IMR-90 (cell line): ENCODE results near the gene NSD2. TPM values are rescaled to one million over a fixed set of nuclear protein-coding genes. Genes with fewer than 3 reads are reported as not detected.

Experiments used
- ATAC-seq: fragments of 200-7000 bp; cut with Tn5 transposase; 2 replicates; pipeline ENCODE4 v1.9.1; 2020; ENCODE audit warnings: low read depth, mild to moderate bottlenecking, moderate library complexity
- BruUV-seq: library from RNA; stranded (reverse); fragments of 400-500 nt; replicated peaks from 2 replicates; lab custom pipeline; 2021; lab: Mats Ljungman, UMichigan
- CTCF ChIA-PET: fragments of 300-600 bp; formaldehyde crosslinking; extraction: SDS; loops from one replicate; lab custom pipeline; 2021; ENCODE audit warnings: antibody characterized with exemption; lab: Yijun Ruan, JAX
- POLR2A ChIA-PET: fragments of 300-600 bp; sonication (Branson Sonifier 250); formaldehyde crosslinking; loops from one replicate; lab custom pipeline; 2022; ENCODE audit warnings: antibody characterized with exemption; ENCODE audit not compliant: unreplicated experiment; lab: Charles Lee
- DNase-seq: peaks from one replicate; pipeline ENCODE4 v3.0.0; 2013
- H2AFZ ChIP-seq: replicated peaks from 2 replicates; pipeline ENCODE3; 2013; ENCODE audit warnings: low read length, mild to moderate bottlenecking; ENCODE audit not compliant: poor library complexity
- H2AK5ac ChIP-seq: 2 replicates; pipeline ENCODE4 v1.6.1; 2013; ENCODE audit warnings: low read depth, low read length, inconsistent platforms
- H2AK9ac ChIP-seq: replicated peaks from 2 replicates; pipeline ENCODE3; 2013; ENCODE audit warnings: mild to moderate bottlenecking, low read depth, low read length, moderate library complexity; ENCODE audit not compliant: poor library complexity
- H2BK120ac ChIP-seq: 2 replicates; pipeline ENCODE4 v1.6.1; 2013; ENCODE audit warnings: low read depth, low read length, inconsistent platforms
- H2BK15ac ChIP-seq: 3 replicates; pipeline ENCODE4 v1.6.1; 2013; ENCODE audit warnings: low read depth, low read length, inconsistent platforms
- H2BK20ac ChIP-seq: 2 replicates; pipeline ENCODE4 v1.6.1; 2013; ENCODE audit warnings: low read depth, mild to moderate bottlenecking, inconsistent platforms, low read length, moderate library complexity
- H2BK5ac ChIP-seq: 2 replicates; pipeline ENCODE4 v1.6.1; 2013; ENCODE audit warnings: mild to moderate bottlenecking, low read depth, low read length, inconsistent platforms; ENCODE audit not compliant: poor library complexity, severe bottlenecking
- H3K14ac ChIP-seq: replicated peaks from 2 replicates; pipeline ENCODE4 v1.6.1; 2013; ENCODE audit warnings: low read depth, low read length, inconsistent platforms
- H3K18ac ChIP-seq: 2 replicates; pipeline ENCODE4 v1.6.1; 2013; ENCODE audit warnings: low read depth, low read length, control low read depth
- H3K23ac ChIP-seq: 2 replicates; pipeline ENCODE4 v1.6.1; 2013; ENCODE audit warnings: low read depth, low read length, inconsistent platforms
- H3K27ac ChIP-seq: 2 replicates; pipeline ENCODE4 v1.5.1; 2013; ENCODE audit warnings: mild to moderate bottlenecking, control low read depth, low read length; ENCODE audit not compliant: insufficient read depth
- H3K27me3 ChIP-seq: 2 replicates; pipeline ENCODE4 v1.6.1; 2013; ENCODE audit warnings: low read length; ENCODE audit not compliant: control insufficient read depth, insufficient read depth
- H3K36me3 ChIP-seq: 2 replicates; pipeline ENCODE4 v1.6.1; 2013; ENCODE audit warnings: low read length, mixed read lengths; ENCODE audit not compliant: control insufficient read depth, insufficient read depth
- H3K4ac ChIP-seq: 2 replicates; pipeline ENCODE4 v1.6.1; 2013; ENCODE audit warnings: low read depth, low read length, inconsistent platforms
- H3K4me1 ChIP-seq: 2 replicates; pipeline ENCODE4 v1.6.1; 2013; ENCODE audit warnings: low read length, mixed read lengths; ENCODE audit not compliant: control insufficient read depth, insufficient read depth
- H3K4me2 ChIP-seq: 2 replicates; pipeline ENCODE4 v1.6.1; 2013; ENCODE audit warnings: low read depth, mild to moderate bottlenecking, control low read depth, low read length, moderate library complexity
- H3K4me3 ChIP-seq: 2 replicates; pipeline ENCODE4 v1.5.1; 2013; ENCODE audit warnings: low read depth, mild to moderate bottlenecking, control low read depth, low read length, moderate library complexity; ENCODE audit not compliant: insufficient read depth
- H3K56ac ChIP-seq: 2 replicates; pipeline ENCODE4 v1.6.1; 2013; ENCODE audit warnings: low read length, inconsistent platforms; ENCODE audit not compliant: insufficient read depth; ENCODE audit errors: extremely low read depth
- H3K79me1 ChIP-seq, 2 experiments: 2 replicates each; pipeline ENCODE4 v1.6.1; 2013; ENCODE audit warnings: low read length in 2 of 2, inconsistent platforms in 1 of 2, low read depth in 1 of 2
- H3K9ac ChIP-seq: 2 replicates; pipeline ENCODE4 v1.6.1; 2013; ENCODE audit warnings: low read depth, low read length, control low read depth
- H3K9me1 ChIP-seq: 2 replicates; pipeline ENCODE4 v1.6.1; 2013; ENCODE audit warnings: low read length, inconsistent platforms; ENCODE audit not compliant: insufficient read depth
- H3K9me3 ChIP-seq: 2 replicates; pipeline ENCODE4 v1.6.1; 2013; ENCODE audit warnings: low read length; ENCODE audit not compliant: control insufficient read depth, insufficient read depth
- H4K20me1 ChIP-seq: 2 replicates; pipeline ENCODE4 v1.6.1; 2013; ENCODE audit warnings: low read length, inconsistent platforms; ENCODE audit not compliant: insufficient read depth
- H4K5ac ChIP-seq: 2 replicates; pipeline ENCODE4 v1.6.1; 2013; ENCODE audit warnings: mild to moderate bottlenecking, low read depth, low read length, control low read depth
- H4K8ac ChIP-seq, 2 experiments: 2 replicates each; pipeline ENCODE4 v1.6.1; 2013; ENCODE audit warnings: low read depth in 2 of 2, low read length in 2 of 2, control low read depth in 1 of 2, inconsistent platforms in 1 of 2
- H4K91ac ChIP-seq: 2 replicates; pipeline ENCODE4 v1.6.1; 2013; ENCODE audit warnings: low read depth, low read length, inconsistent platforms; ENCODE audit not compliant: insufficient read depth
- BHLHE40 ChIP-seq: fragments of 150-350 bp; IDR thresholded peaks from 2 replicates; pipeline ENCODE4 v1.6.1; 2016; ENCODE audit warnings: mild to moderate bottlenecking, low read depth, low read length
- CHD1 ChIP-seq: IDR thresholded peaks from 2 replicates; pipeline ENCODE4 v1.6.1; 2012; ENCODE audit warnings: low read depth, low read length, improper control_type of control experiment
- FOS ChIP-seq: fragments of 150-350 bp; IDR thresholded peaks from 2 replicates; pipeline ENCODE4 v1.6.1; 2016; ENCODE audit warnings: low read depth, low read length
- MAFK ChIP-seq: IDR thresholded peaks from 2 replicates; pipeline ENCODE4 v1.6.1; 2012; ENCODE audit warnings: low read depth, low read length, improper control_type of control experiment
- MAZ ChIP-seq: IDR thresholded peaks from 2 replicates; pipeline ENCODE4 v1.6.1; 2012; ENCODE audit warnings: low read depth, mild to moderate bottlenecking, low read length, improper control_type of control experiment, moderate library complexity, borderline replicate concordance
- NFE2L2 ChIP-seq: fragments of 150-350 bp; IDR thresholded peaks from 2 replicates; pipeline ENCODE4 v1.6.1; 2016; ENCODE audit warnings: low read depth, mild to moderate bottlenecking, low read length
- SMC3 ChIP-seq: fragments of 150-350 bp; IDR thresholded peaks from 2 replicates; pipeline ENCODE4 v1.6.1; 2016; ENCODE audit warnings: low read depth, mild to moderate bottlenecking, antibody characterized with exemption, low read length, moderate library complexity
- whole genome bisulfite sequencing, 2 experiments: methylation state at CpG; one replicate each; pipeline versions ENCODE4 v1.1.5 to v1.1.7; 2013; ENCODE audit warnings: missing lambda C conversion rate in 2 of 2; ENCODE audit not compliant: insufficient read length in 1 of 2; ENCODE audit errors: extremely low coverage in 2 of 2; 5-methylcytosine and 5-hydroxymethylcytosine counted together
- dilution Hi-C: fragments of 300-500 bp; cut with HindIII; formaldehyde crosslinking; loops from one replicate; pipeline ENCODE4 v1.14.3; 2018; ENCODE audit warnings: low sequenced_read_pairs; ENCODE audit not compliant: unreplicated experiment
- in situ Hi-C: fragments of 300-500 bp; cut with MboI; formaldehyde crosslinking; loops from 3 replicates; pipeline ENCODE4 v1.14.3; 2019; ENCODE audit warnings: low sequenced_read_pairs, inconsistent platforms, mixed read lengths
- intact Hi-C: fragments of 100-400 bp; cut with micrococcal nuclease; formaldehyde crosslinking; loops from 2 replicates; pipeline ENCODE4 v1.10.0; 2022
- polyA plus RNA-seq, 3 experiments: library from polyadenylated mRNA; depleted of rRNA; stranded (reverse); fragments of >200 nt; gene quantifications; 2 replicates each; pipeline ENCODE4 v1.2.3, GENCODE V29; 2012; ENCODE audit warnings: low replicate concordance in 1 of 3
- total RNA-seq: library from RNA; depleted of rRNA; stranded (reverse); fragments of >200 nt; gene quantifications from 2 replicates; pipeline ENCODE4 v1.2.3, GENCODE V29; 2012
- TF ChIP-seq, protein P1 (sequence below): fragments of 150-350 bp; IDR thresholded peaks from 2 replicates; pipeline ENCODE4 v1.6.1; 2016; ENCODE audit warnings: low read depth, mild to moderate bottlenecking, low read length, moderate library complexity, borderline replicate concordance
- TF ChIP-seq, protein P2 (sequence below): fragments of 150-350 bp; IDR thresholded peaks from 2 replicates; pipeline ENCODE4 v1.6.1; 2017; ENCODE audit warnings: mild to moderate bottlenecking, antibody characterized with exemption, low read length, low read depth

The NSD2 gene
- total and polyA plus RNA-seq, 2 of the 4 experiments (the other 2 are of a cell fraction) = 35.9 to 68.1 TPM

DNA sequence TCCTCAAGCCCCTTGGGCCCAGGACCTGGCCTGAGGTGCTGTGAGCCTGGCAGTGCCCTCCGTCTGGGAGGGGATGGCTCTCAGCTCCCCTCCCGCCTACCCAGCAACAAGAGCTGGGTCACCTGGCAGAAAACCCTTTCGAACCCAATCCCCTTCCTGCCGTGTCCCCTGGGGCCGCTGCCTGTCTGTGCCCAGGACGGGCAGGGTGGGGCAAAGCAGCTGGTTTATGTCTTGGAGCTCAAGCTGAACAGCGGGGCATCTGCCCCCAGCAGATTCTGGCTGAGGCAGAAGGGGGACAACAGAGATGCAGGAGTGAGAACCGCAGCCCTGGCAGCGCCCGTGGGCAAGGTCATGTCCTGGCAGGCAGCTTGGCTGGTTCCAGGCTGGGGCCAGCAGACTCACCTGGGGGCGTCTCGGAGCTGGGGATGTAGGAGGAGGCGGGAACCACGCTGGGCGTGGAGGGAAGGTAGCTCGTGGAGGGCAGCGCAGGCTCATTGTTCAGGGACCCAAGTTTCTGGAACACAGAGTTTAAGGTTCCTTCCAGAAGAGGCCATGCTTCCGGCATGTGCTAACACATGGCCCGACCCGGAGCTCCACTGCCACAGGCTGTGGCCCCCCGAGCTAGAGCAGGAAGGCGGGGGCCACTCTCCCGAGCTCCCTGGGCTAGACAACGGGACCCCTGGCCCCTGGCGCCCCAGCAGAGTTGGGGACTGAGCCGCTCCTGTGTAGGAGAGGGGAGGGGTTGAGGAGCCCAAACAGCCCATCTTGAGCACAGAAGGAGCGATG lies 113.4 kb downstream of the NSD2 start:
- POLR2A ChIA-PET = no interaction called here
- no peak overlapping the region for H3K27ac ChIP-seq
- H3K4me3 ChIP-seq = no peak overlapping the region
- no peak overlapping the region for H2AK5ac ChIP-seq
- H2BK120ac ChIP-seq = no peak overlapping the region
- H2AFZ ChIP-seq = peak overlapping the region; percentile 3
- H3K79me1 ChIP-seq = peaks cover 0 to 10% of the 10 kb centered on the region in 2 experiments; a peak in 2 of 4 replicates
- dilution Hi-C loops = no loop called here
- no peak overlapping the region for H3K4me2 ChIP-seq
- no peak overlapping the region for H3K14ac ChIP-seq
- H4K5ac ChIP-seq = no peak overlapping the region
- no peaks in the 10 kb centered on the region for H3K4me1 ChIP-seq
- TF ChIP-seq MAZ (no peak), MAFK (no peak), BHLHE40 (no peak), FOS (no peak), NFE2L2 (no peak), SMC3 (no peak), CHD1 (no peak)
- TF ChIP-seq, protein P1, sequence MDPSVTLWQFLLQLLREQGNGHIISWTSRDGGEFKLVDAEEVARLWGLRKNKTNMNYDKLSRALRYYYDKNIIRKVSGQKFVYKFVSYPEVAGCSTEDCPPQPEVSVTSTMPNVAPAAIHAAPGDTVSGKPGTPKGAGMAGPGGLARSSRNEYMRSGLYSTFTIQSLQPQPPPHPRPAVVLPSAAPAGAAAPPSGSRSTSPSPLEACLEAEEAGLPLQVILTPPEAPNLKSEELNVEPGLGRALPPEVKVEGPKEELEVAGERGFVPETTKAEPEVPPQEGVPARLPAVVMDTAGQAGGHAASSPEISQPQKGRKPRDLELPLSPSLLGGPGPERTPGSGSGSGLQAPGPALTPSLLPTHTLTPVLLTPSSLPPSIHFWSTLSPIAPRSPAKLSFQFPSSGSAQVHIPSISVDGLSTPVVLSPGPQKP = no peak
- TF ChIP-seq, protein P2, sequence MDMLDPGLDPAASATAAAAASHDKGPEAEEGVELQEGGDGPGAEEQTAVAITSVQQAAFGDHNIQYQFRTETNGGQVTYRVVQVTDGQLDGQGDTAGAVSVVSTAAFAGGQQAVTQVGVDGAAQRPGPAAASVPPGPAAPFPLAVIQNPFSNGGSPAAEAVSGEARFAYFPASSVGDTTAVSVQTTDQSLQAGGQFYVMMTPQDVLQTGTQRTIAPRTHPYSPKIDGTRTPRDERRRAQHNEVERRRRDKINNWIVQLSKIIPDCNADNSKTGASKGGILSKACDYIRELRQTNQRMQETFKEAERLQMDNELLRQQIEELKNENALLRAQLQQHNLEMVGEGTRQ = no peak
- H3K9me1 ChIP-seq = no peaks in the 10 kb centered on the region; the same call in 1 of the 2 replicates
- no peaks in the 10 kb centered on the region for H3K27me3 ChIP-seq
- no peak overlapping the region for H2BK20ac ChIP-seq
- ATAC-seq (no peak), DNase-seq (no peak)
- no peak overlapping the region for H2AK9ac ChIP-seq
- H3K56ac ChIP-seq = no peak overlapping the region
- no peak overlapping the region for H3K23ac ChIP-seq
- H2BK15ac ChIP-seq = no peak overlapping the region
- no peaks in the 10 kb centered on the region for H3K9me3 ChIP-seq
- no peak overlapping the region for H4K8ac ChIP-seq
- H3K4ac ChIP-seq = no peak overlapping the region
- H3K18ac ChIP-seq = no peak overlapping the region
- no peak overlapping the region for H3K9ac ChIP-seq
- WGBS, 2 experiments = 79% methylated on average over 4 of the region's 27 CpGs; no CpG with 5 or more reads in 1 of the 2 experiments
- intact Hi-C loops = no loop called here
- CTCF ChIA-PET = no interaction called here
- peaks cover 80% of the 10 kb centered on the region for H3K36me3 ChIP-seq
- H4K91ac ChIP-seq = no peak overlapping the region
- BruUV-seq = no TSS peak
- H2BK5ac ChIP-seq = no peak overlapping the region
- in situ Hi-C loops = no loop called here
- H4K20me1 ChIP-seq = peaks cover 8% of the 10 kb centered on the region
